ENCODE measurements around the gene DDX23.

DNA sequence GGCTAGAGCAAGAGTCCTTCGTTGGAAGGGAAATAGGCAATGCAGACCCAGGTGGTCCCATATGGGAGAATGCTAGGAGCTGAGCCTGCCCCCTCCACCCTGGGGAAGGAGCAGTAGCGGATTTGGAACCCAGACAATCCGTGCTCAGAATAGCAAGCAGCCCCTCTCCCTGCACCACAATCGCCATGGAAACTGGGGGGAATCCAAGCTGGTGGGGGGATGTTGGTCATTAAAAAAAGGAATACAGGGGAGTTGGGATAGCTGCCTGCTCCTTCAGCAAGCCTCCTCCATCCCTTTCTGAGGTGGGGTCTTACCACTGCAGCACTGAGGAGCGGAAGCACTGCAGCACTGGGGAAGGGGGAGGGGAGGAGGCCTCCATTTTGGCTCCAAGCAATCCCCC lies 10.8 kb upstream of the DDX23 start:
- TF ChIP-seq CTCF (IDR thresholded peaks at IDR 0.05) (no peak), POLR2A (IDR thresholded peaks at IDR 0.05) (no peak)
